D721Med (cell line): ENCODE measurements around the gene PTOV1.

Experiments
- DNase-seq: peaks from one replicate; pipeline ENCODE4 v3.0.0; 2011; ENCODE audit warnings: low spot score; ENCODE audit not compliant: insufficient read length
- FAIRE-seq: peaks from 2 replicates; lab custom pipeline; 2011; peaks lifted over from hg19 to GRCh38; lab: Jason Lieb, UNC
- CTCF ChIP-seq: IDR thresholded peaks from 2 replicates; pipeline ENCODE4 v1.5.1; 2012; ENCODE audit warnings: mild to moderate bottlenecking, control low read depth; ENCODE audit not compliant: insufficient read depth; ENCODE audit errors: missing control alignments

Gene PTOV1

GRCh38 chr19:49837009-49837310 is 14.0 kb upstream of the PTOV1 start:
- FAIRE-seq (no peak), DNase-seq (no peak)
- TF ChIP-seq CTCF: no peak

DNA sequence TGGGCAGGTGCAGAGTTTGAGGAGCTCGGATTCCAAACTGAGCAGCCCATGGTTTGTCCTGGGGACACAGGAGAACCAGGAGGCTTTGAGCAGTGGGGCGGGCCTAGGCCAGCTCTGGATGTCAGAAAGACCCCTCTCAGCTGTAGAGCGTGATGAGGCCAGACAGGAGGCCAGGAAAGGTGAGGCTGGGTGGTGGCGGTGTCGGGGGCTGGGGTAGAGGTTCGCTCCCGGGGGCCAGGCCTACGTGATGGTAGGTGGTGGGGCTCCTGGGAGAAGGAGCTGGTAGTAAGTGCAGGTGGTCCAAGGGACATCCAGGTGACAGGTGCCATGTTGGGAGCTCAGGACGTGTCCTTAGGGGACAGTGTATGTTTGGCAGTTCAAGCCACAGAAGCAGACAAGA is 13.5 kb upstream of the PTOV1 start:
- TF ChIP-seq CTCF: no peak
- FAIRE-seq: no peak
- no peak for DNase-seq

GRCh38 chr19:49838885-49839588 is 11.9 kb upstream of the PTOV1 start:
- TF ChIP-seq CTCF: no peak
- DNase-seq (no peak), FAIRE-seq (no peak)

- TF ChIP-seq CTCF: no peak
- no peak for FAIRE-seq
Observed at GRCh38 chr19:49839713-49840112, 11.2 kb upstream of the PTOV1 start.

GRCh38 chr19:49840321-49840720 is 10.6 kb upstream of the PTOV1 start:
- DNase-seq (no peak), FAIRE-seq (no peak)
- no peak for TF ChIP-seq CTCF

More at GRCh38 chr19:49839713-49840112, 11.2 kb upstream of the PTOV1 start:
- DNase-seq: no peak

DNA sequence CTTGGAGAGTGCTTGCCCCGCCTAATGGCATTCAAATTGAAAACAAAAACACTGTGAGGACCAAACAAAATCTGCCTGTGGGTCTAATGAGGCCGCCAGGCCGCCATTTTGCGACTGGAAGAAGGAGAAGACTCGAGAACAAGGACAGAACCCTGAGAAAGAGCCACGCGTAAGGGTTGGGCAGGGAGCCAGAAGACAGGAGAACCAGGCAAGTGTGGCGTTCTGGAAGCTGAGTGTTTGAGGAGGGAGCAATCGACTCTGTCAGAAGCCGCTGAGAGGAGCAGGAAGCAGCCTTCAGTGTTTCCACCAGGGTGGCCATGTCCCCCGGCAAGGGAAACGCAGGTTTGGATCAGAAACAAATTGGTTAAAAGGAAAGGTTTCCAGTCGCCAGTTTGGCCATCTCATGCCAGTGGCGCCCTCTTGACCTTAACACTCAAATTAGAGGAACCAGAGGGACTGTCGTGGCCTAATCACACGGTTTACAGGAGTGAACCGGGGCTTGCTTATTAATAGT is 10.2 kb upstream of the PTOV1 start:
- FAIRE-seq (no peak), DNase-seq (no peak)
- no peak for TF ChIP-seq CTCF

- DNase-seq (no peak), FAIRE-seq (no peak)
- no peak for TF ChIP-seq CTCF
Observed at GRCh38 chr19:49843265-49843664, 7.7 kb upstream of the PTOV1 start.
